GM21423 (cell line): ENCODE data around the gene LCN12.

ENCODE experiments used
- ATAC-seq: cut with Tn5 transposase; IDR thresholded peaks from one replicate; pipeline ENCODE4 v1.9.1; 2021; ENCODE audit warnings: mild to moderate bottlenecking, moderate library complexity; ENCODE audit not compliant: unreplicated experiment

LCN12 gene, protein sequence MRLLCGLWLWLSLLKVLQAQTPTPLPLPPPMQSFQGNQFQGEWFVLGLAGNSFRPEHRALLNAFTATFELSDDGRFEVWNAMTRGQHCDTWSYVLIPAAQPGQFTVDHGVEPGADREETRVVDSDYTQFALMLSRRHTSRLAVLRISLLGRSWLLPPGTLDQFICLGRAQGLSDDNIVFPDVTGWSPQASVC

GRCh38 chr9:136951541-136952320 lies at the start of gene LCN12:
Gene LCN12 (plus strand): TSS chr9:136952273. CDS start chr9:136952328, 55 bp downstream.
- ATAC-seq, result no peak

- no peak for ATAC-seq
Observed at GRCh38 chr9:136903041-136903554, 49.0 kb upstream of the LCN12 start.

GRCh38 chr9:136906266-136906665 lies 45.8 kb upstream of the LCN12 start:
- no peak for ATAC-seq

DNA sequence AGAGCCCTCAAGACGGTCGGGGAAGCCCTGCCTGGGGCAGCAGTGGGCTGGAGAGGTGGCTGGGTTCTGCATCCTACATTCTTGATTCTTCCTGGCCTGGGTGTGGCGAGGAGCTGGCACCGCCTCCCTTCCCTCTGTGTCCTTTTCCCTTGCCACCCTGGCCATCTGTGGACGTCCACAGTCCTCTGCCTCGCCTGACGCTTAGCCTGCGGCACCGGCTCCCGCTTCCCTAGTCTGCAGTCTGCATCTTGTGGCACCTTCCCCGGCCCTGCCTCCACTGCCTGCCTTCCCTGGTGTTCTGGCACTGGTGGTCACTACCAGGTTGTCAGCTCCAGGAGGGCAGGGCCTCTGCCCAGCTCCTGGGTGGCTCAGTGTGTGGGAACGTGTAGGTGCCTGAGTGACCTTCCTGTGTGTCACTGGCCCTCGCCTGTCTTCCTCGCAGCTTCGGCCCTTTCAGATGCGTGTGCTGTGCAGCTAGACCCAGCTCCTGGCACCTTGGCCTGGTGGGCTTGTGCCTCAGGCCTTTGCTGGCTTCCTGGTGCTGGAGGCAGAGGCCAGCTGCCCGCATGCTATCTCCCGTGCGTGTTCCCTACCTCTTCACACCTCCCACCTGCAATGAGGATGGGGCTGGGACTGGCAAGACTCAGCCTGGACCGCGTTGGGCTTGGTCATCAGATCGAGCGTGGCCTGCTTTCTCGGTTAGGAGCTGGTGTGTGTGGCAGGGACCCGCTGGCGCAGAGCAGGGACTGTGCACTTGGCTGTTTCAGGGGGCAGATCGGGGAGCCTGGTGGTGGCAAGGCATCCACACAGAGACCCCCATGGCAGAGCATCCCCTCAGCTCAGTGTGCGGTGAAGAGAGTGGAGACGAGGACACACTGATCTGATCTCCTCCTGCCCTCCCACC lies 44.8 kb upstream of the LCN12 start:
- ATAC-seq, result no peak

GRCh38 chr9:136910197-136910900 lies 41.7 kb upstream of the LCN12 start:
- ATAC-seq, result no peak

DNA sequence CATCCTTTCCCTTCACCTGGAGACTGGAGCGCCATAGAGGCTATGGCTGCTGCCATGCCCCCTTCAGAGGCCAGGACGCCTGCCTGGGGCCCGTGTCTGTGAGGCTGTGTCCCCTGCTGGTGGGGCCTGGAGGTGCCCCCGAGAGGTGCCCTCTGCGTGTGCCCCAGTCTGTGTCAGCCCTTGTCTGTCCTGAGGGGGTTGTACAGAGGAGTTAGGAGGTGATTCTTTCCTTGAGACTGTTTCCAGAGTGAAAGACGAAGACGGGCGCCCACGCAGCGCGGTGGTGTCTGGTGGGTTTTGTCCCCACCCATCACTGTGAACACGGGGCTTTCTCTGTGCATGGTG lies 41.2 kb upstream of the LCN12 start:
- no peak for ATAC-seq

- no peak for ATAC-seq
Observed at GRCh38 chr9:136913701-136914438, 38.2 kb upstream of the LCN12 start.

DNA sequence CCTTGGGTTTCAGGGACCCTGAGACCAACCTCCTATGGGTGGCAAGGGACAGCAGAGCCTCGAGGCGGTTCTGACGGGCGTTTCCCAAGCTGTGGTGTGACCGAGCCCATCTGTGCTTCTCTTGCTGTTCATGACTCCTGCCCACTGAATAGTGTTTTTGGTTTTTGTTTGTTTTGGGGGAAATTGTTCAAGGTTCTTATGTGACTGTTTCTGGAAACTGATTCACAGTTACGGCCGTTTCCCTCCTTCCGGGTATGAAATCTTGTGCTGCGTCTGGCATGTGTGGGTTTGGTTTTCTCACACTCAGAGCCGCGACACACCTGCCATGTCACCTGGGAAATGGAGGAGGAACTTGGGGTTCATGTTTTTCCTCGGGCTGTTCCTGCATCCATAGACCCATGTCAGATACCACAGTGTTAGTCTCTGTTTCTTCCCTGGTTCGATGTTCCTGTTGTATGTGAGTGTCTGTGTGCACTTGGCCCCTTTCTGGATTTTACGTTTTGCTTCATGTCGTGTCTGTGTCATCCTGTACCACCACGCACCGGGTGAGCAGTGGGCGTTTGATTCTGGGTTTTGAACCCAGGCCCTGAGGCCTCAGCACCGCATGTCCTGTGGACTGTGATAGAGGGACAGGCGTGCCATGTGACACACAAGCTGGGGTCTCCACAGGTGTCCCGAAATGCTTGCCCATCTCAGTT lies 36.3 kb upstream of the LCN12 start:
- no peak for ATAC-seq

DNA sequence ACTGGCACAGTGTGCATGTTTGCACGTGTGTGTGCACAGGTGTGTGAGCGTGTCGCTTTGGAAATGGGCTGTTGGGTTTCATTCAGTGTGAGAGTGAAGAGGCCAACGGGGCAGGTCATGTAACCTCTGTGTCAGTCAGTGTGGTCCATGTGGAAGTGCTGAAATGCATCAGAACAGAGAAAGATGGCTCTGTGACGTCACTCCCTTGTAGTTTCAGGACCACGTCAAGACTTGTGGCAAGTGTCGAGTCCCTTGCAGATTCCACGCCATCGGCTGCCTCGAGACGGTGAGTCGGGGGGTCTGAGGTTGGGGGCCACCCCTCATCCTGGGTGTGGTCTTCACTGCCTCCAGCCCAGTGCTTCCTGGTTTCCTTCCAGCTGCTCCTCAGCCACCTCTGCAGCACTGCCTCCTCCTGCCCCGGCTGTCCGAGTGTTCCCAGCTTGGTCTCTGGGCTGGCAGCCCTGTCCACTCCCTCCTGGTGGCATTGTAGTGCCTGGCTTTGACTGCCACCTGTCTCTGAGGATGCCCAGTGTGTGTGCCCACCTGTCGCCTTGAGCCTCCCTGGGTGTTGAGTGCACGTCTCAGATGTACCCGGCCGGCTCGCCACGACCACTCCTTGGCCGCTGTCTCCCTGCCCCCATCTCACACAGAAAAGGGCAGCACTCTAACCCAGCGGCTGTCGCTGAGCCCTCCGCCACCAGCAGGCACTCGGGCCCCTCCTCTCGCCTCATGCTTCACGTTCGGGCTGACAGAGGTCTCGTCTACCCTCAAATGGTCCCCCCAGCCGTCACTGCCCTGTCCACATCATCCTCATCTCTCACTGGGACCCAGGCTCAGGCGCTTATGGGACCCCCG lies 35.5 kb upstream of the LCN12 start:
- no peak for ATAC-seq

DNA sequence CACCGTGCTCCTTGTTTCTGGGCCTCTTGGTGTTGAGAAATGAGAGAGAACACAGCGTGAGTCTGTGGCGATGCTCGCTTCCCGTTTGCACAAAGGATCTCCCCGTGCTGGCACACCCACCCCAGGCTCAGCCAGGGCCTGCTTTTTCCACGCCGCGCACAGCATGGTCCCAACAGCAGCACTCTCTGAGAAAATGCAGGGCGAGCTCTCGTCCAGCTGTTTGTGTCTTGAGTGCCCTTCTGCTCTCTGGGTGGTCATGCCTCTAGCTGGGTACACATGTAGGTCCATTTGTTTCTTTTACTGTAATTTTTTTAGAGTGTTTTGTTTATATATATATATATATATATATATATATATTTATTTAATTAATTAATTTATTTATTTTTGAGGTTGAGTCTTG lies 34.2 kb upstream of the LCN12 start:
- ATAC-seq, result no peak

- no peak for ATAC-seq
Observed at GRCh38 chr9:136920069-136920468, 32.0 kb upstream of the LCN12 start.

DNA sequence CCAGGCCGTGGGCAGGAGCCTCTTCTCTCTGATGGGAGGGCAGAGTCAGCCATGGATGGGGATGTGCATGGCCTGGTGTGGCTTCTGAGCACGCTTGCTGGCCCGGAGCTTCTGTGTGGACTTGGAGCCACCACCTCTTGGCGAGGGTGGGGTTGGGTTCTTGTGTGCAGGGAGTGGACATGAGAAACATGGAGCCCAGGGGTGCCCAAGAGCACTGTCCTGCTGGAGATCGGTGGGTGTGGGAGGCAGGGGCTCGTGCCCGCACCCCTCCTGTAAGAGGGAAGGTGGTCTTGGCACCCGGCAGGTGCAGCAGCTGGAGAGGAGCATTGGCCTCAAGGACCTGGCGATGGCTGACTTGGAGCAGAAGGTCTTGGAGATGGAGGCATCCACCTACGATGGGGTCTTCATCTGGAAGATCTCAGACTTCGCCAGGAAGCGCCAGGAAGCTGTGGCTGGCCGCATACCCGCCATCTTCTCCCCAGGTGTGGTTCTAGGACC lies 31.3 kb upstream of the LCN12 start:
- no peak for ATAC-seq

- no peak for ATAC-seq
Observed at GRCh38 chr9:136921307-136921706, 30.8 kb upstream of the LCN12 start.

GRCh38 chr9:136921718-136922117 lies 30.4 kb upstream of the LCN12 start:
- ATAC-seq, result no peak

DNA sequence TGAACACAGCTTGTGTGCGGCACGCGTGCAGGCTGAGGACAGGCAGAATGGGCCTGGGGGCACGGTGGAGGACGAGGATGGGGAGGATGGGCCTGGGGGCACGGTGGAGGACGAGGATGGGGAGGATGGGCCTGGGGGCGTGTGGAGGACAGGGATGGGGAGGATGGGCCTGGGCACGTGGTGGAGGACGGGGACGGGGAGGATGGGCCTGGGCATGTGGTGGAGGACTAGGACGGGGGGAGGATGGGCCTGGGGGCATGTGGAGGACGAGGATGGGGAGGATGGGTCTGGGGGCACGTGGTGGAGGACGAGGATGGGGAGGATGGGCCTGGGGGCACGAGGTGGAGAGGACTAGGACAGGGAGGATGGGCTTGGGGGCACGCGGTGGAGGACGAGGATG lies 29.5 kb upstream of the LCN12 start:
- no peak for ATAC-seq

DNA sequence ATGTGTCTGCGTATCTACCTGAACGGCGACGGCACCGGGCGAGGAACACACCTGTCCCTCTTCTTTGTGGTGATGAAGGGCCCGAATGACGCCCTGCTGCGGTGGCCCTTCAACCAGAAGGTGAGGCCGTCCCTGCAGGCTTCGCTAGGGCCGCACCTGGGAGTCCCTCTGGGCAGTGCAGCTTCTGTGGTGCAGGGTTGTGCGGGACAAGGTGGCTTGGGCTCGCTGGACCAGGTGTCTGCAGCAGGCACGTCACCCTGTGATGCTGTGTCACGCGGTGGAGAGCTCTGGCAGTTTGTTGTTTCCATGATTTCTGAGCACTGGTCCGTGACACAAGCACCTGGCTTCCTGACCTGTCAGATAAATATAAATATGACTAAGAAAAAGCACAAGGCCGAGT lies 28.2 kb upstream of the LCN12 start:
- ATAC-seq, result no peak

DNA sequence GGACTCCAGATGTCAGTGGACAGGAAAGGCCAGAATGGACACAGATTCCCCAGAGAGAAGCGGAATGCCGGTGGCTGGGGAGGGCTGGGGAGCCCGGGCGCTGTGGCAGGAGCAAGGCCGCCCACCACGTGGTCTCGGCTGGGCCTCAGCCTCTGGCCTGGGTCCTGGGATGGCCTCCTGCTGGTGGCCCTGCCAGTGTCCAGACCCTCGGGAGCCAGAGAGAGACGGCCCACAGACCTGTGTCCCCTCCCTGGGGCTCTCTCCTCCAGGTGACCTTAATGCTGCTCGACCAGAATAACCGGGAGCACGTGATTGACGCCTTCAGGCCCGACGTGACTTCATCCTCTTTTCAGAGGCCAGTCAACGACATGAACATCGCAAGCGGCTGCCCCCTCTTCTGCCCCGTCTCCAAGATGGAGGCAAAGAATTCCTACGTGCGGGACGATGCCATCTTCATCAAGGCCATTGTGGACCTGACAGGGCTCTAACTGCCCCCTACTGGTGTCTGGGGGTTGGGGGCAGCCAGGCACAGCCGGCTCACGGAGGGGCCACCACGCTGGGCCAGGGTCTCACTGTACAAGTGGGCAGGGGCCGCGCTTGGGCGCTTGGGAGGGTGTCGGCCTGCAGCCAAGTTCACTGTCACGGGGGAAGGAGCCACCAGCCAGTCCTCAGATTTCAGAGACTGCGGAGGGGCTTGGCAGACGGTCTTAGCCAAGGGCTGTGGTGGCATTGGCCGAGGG lies 26.5 kb upstream of the LCN12 start:
- no peak for ATAC-seq
